M059J (cell line): ENCODE results near the gene ACTG2. TPM values are rescaled to one million over a fixed set of nuclear protein-coding genes. Genes with fewer than 3 reads are reported as not detected.
"Not testable (repeated sequence)": the region's sequence is repeated elsewhere in the genome, so short reads cannot be mapped to it uniquely, and the experiment has no call there.

ENCODE experiments used
- DNase-seq: peaks from one replicate; pipeline ENCODE4 v3.0.0-alpha.2; 2012; ENCODE audit warnings: low read depth
- total RNA-seq: library from RNA; depleted of rRNA; stranded (reverse); fragments of >200 nt; shearing (Covaris generic); gene quantifications from 2 replicates; pipeline ENCODE4 v1.2.3, GENCODE V29; 2014

ACTG2 gene
- total RNA-seq, 1 experiment from 2014 or later, result 0.89 TPM

DNA sequence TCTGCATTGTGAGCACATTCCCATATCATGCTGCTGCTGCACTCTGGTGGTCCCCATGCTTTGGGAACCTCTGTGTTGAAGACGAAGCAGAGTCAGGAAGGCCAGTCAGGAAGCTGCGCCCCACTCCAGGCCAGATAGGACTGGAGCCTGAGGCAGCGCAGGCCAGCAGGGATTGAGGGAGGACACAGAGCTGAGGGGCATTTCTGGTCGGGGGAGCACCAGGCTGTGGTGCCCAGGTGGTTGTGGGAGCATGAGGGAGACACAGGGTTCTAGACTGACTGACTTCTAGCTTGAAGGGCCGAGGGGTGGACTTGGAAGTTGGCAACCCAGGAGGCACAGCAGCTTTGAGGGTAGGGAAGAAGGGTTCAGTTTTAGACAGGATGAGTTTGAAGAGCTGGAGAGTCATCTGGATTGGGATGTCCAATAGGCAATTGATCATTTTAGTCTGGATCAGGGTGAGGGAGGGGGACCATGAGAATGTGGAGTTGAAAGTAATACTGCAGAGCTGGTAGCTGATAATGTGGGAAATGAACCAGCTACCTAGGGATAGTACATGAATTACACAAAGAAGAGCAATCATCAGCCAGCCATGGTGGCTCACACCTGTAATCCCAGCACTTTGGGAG lies 1.4 kb upstream of the ACTG2 start:
- no peak for DNase-seq

DNA sequence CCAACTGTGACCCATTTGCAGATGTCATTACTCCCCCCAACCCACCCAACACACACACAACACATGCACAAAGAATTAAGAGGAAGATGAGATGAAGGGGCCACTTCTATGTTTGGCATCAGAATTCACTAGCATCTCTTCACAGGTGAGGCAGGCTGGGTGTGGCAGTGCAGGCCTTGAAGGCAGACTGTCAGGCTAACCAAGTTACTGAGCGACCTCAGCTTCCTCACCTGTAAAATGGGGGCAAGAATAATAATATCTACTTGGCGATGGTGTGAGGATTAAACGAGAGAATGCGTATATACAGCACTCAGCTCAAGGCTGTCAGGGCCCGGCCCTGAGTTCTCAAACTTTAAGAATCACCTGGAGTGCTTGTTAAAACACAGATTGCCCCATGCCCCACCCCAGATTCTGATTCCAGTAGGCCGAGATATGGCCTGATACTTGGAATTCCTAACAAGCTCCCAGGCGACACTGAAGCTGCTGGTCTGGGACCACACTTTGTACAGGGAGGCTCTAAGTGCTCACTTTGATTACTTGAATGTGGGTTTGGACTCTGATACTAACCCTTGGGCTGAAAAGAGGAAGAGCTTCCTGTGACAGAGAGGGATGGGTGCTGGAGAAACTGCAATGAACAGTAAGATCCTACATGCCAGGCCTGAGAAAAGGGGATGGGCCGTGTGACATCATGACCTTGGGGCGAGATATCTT lies 1.1 kb downstream of the ACTG2 start:
- no peak for DNase-seq

DNA sequence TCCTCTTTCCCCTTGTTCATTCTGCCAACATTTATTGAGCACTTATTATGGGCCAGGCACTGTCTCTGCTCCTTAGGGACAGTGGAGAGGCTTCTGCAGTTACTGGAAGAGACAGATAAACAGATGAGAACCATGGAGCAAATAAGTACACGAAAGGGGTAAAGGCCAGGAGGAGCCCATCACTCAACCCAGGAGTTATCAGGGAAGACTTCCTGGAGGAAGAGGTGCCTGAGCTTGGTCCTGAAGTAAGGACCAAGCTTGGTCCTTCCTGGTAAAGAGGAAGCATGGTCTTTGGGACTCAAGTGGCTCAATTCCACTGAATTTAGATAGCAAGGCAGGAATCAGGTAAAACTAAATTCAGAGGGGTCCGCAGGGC lies 1.7 kb downstream of the ACTG2 start:
- no peak for DNase-seq

DNA sequence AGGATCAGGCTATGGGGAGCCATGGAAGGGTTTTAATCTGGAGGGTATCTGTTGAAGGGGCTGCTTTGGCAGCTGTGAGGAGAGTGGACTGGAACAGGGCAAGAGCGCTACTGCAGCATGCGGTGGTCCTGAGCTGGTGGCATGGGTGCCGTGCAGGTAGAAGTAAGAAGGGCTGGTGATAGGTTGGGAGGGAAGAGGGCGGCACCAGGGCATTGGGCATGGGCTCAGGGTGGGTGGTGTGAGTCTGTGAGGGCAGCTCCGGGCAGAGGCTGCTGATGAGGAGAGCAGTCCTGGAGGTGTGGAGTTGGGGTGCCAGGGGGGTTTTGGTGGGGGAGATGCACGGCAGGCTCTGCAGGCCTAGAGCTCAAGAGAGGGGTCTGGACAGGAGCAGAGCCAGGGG lies 2.1 kb downstream of the ACTG2 start:
- DNase-seq, result no peak

DNA sequence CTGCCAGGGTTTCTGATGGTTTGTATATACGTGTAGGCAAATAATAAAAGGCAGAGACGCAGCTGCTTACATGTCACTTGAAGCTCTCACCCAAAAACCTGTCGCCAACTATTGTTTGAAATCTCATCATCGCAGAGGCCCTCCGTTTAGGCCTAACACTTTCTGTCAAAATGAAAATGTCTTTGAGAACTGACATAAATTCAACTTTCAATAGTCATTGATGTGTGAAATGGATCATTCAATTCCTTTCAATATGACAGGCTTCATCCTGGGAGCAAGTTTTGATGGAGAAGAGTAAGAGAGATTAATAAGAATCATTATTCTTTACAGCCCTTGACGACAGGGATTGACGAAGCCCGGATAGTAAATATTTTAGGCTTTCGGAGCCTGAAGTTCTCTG lies 2.7 kb downstream of the ACTG2 start:
- no peak for DNase-seq

DNA sequence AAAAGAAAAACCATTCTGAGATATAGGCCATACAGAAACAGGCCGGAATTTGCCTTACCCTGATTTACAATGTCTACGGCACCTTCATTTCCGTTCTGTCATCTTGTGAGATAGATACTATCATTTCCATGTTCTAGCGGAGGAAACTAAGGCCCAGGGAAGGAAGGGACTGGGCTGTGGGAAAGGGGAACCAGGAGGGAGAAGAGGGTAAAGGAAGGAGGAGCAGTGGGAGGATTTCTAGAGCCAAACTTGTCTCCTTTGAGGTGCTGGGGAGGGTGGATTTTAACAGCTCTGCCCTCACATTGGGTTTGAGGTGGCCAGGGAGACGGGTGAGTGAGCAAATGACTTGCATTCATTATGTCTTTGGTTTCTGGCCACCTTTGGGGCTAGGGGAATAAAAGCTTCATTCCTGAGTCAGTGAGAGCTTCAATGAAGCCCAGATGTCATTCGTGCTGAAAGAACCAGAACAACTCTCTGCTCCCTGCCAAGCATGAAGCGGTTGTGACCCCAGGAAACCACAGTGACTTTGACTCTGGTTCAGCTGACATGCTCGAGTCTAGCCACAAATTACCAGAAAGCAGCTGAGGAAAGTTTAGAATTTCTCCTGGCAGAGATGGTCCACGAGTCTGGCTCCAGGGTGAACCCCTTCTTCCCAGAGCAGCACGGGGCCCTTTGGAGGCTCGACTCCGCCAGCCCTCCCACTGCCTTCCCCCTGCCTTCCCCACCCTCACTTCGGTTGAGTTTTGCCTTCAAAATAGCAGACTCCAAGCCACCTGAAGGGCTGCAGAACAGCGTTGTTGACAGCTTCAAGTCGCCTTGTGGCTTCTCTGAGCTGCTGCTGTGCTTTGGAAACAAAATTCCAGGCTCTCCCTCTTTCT lies 3.8 kb downstream of the ACTG2 start:
- DNase-seq, result peak; percentile 89

DNA sequence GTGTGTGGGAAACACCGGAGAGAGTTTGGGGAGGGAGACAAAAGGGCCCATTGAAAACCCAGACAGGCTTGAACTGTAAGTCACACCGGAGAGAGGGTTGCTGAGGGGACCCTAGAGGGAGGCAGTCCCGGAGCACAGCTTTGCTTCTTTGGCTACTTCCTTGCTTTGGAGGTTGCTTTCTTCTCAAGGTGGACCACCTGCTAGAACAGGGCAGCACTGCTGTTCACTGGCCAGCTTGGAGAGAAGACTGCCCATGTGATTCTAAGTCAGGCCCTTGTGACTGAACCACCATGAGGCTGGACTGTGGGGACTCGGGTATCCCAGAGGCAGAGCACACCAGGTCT lies 4.4 kb downstream of the ACTG2 start:
- DNase-seq, result no peak

DNA sequence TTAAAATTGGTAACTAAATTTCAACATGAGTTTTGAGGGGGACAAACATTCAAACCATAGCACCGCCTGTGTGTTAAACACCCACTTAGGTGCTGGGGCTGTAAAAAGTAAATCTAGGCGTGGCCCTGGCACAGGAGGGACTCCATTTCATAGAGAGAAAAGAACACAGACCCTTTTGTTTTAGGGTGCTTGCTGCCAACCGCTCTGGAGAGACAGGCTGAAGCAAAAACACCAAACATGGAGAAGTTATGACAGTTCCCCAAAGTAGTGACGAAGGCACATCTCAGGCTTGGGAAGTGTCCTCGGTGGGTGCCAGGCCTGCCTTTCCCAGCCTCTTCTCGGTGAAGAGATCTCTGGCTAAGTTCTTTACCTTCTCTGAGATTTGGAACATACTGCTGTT lies 5.1 kb downstream of the ACTG2 start:
- no peak for DNase-seq

DNA sequence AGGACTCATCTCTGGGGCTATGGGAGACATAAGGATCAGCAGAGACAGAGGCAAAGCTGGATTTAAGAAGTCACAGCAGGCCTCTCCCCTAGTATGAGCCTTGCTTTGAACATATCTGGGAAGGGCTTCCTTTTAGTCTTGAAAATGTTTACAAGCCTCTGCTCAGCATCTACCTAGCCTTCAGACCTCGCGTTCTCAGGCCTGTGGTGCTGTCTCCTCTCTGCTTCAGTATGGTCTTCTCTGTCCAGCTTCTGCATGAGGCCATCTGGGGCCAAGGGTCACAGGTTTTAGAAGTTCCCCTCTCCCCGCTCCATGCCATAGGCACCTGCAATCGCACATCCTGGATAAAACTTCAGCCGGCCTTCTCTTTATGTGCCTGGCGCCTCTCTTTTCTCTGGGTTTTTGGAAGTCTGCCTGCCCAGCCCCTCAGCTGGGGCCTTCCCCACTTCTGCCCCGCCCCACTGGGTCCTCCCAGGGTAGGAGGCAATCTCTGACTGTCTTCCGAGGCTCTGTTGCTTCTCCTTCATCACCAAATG lies 7.1 kb downstream of the ACTG2 start:
- DNase-seq, result no peak

DNA sequence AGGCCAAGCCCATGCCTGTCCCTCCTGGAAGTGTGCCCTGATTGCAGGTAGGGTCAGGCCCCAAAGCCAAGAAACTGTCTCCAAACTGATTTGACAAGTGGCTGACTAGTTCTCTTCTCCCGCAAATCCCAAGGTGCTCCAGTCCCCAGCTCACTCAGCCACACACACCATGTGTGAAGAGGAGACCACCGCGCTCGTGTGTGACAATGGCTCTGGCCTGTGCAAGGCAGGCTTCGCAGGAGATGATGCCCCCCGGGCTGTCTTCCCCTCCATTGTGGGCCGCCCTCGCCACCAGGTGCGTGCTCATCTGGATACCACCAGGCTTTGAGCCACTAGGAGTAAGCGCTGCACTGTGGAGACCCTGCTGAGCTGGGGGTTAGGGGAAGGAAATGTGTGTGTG lies 8.3 kb downstream of the ACTG2 start:
- no peak for DNase-seq

DNA sequence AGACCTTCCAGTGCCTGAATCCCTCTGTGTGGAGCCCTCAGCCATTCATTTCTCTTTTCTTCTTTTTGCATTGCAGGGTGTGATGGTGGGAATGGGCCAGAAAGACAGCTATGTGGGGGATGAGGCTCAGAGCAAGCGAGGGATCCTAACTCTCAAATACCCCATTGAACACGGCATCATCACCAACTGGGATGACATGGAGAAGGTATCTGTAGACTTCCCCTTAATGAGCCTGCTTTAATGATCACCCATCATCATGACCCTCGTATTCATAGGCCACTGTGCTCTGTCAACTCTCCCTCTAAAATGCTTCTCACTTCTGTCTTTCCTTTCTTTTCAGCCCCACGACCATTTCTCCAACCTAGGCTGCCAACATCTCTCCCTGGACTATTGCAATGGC lies 9.5 kb downstream of the ACTG2 start:
- no peak for DNase-seq

DNA sequence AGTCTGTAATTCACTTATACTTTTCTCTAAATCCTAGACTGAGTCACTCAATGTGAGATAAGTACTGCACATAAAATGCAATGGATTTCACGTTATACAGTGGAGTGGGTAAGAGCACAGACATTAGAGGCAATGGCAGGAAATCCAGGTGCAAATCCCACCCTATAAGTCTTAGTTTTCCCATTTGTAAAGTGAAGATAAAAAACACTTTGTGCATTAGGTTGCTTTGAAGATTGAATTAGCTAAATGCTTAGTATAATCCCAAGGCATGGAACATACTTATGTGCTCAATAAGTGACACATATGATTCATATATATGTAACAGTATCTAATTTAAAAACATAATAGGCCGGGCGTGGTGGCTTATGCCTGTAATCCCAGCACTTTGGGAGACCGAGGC lies 10.5 kb downstream of the ACTG2 start:
- no peak for DNase-seq

DNA sequence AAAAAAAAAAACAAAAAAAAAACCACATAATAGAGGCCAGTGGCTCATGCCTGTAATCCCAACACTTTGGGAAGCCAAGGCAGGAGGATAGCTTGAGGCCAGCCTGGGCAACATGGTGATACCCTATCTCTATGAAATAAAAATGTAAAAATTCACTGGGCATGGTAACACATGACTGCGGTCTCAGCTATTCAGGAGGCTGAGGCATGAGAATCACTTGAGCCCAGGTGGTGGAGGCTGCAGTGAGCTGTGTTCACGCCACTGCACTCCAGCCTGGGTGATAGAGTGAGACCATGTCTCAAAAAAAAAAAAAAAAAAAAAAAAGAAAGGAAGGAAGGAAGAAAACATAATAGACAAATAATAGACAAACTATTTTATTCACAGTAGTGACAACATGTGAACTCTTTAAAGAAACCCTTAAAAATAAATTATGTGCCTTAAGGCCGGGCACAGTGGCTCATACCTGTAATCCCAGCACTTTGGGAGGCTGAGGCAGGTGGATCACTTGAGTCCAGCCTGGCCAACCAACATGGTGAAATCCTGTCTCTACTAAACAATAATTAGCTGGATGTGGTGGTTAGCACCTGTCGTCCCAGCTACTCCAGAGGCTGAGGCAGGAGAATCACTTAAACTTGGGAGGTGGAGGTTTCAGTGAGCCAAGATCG lies 11.3 kb downstream of the ACTG2 start:
- DNase-seq, result not testable (repeated sequence)

DNA sequence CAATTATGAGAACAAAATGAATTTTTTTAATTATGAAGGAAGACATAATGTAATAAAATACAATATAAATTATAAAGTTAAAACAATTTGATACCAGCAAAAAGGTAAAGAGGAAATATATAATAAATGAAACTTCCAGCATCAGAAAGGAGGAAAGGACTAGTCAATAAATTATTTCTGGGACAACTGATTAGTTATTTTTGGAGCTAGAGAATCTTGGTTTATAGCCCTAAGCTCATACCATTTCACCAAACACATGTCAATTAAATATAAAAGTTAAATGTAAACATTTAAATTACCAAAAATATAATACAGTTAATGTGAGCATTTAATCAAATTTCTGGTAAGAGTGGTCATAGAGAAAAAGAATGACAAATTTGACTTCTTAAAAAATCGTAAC lies 12.1 kb downstream of the ACTG2 start:
- no peak for DNase-seq

DNA sequence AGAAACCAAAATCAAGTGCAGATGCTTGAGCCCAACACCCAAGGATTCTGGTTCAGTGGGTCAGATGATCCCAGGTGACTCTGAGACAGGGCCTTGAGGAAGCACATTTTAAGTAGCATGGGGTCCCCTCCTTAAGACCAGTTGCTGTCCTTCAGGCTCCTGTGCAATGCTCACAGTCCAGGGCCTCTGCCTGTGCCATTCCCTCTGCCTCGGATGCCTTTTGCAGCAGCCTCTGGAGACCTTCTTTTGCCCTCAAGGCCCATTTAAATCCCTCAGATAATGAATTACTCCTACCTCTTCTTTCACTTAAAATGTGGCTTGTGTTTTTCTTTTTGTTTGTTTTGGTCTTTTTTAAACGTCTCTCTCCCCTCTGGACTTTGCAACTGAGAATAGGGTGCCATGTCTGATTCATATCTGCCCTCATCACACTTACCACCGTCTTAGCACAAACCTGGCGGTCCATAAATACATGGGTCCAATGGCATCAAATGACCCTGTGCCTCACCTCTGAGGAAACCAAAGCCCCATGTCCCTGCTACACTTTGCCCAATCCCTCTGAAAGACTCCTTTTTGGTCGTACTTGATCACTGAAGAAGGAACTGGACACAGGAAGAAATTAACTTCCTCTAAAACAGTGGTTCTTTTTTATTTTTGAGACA lies 14.2 kb downstream of the ACTG2 start:
- DNase-seq, result no peak

DNA sequence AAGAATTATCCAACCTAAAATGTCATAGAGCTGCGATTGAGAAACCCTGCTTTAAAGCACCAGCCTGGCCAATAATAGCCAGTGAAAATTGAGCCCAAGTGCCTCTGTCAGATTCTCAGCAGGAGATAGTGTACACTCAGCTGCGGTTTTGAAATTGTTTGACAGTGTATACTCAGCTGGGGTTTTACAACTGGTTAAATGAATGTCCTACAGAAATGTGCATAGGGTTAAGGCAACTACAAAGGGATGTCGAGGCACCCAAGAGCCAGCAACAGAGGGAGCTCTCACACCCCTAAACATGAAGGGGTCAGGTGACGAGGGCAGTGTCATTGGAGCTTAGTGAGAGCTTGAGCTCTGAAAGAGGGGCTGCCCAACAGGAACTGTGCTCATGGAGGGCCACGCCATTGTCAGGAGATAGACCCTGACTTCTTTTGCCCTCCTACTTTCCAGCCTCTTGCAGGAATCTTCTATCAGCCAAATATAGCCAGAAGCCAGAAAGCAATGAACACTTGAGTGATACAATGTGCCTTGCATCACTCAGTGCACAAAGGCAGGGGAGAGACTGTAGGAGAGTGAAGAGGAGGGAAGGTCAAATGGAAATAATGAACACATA lies 15.1 kb downstream of the ACTG2 start:
- peak; percentile 24 for DNase-seq

DNA sequence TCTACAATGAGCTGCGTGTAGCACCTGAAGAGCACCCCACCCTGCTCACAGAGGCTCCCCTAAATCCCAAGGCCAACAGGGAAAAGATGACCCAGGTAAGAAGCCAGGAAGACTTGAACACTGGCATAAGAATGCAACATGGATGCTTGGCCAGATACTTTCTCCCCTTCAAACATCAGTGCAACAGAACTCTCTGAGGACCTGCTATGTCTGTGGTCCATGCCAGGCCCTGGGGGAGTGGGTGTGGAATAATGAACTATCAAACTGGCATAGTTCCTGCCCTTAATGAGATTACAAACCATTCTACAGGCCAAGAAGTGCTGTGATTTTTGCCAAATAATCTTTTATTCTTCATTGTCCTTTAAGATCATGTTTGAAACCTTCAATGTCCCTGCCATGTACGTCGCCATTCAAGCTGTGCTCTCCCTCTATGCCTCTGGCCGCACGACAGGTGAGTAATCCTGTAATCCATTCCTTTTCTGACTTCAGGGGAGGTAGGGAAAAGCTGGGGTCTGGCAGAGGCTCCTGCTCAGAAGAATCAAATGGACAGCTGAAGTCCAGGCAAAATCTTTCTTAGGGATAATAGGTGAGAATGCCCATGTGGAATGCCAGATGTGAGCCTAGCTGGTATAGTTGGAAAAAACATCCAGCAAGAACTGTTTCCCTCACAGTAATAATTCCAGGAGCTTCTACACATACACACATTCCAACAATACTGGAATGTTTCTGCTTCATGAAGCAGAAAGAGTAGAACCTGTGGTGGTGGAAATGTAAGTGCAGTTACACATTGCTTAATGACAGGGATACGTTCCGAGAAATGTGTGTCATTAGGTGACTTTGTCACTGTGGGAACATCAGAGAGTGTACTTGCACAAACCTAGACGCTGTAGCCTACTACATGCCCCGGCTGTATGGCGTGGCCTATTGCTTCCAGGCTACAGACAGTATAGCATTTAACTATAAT lies 16.2 kb downstream of the ACTG2 start:
- peak; percentile 21 for DNase-seq

DNA sequence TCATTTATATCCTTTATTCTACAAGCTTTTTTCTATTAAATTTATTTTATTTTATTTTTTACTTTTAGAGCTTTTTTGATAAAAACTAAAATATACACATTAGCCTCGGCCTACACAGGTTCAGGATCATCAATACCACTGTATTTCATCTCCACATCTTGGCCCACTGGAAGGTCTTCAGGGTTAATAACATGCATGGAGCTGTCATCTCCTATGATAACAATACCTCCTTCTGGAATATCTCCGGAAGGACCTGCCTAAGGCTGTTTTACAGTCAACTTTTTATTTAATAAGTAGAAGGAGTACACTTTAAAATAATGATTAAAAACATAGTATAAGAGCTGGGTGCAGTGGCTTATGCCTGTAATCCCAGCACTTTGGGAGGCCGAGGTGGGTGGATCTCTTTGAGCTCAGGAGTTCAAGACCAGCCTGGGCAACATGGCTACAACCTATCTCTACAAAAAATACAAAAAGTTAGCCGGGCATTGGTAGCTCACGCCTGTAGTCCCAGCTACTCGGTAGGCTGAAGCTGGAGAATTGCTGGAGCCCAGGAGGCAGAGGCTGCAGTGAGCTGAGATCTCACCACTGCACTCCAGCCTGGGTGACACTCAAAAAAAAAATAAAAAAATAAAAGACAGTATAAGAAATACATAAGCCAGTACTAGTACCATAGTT lies 18.2 kb downstream of the ACTG2 start:
- no peak for DNase-seq

DNA sequence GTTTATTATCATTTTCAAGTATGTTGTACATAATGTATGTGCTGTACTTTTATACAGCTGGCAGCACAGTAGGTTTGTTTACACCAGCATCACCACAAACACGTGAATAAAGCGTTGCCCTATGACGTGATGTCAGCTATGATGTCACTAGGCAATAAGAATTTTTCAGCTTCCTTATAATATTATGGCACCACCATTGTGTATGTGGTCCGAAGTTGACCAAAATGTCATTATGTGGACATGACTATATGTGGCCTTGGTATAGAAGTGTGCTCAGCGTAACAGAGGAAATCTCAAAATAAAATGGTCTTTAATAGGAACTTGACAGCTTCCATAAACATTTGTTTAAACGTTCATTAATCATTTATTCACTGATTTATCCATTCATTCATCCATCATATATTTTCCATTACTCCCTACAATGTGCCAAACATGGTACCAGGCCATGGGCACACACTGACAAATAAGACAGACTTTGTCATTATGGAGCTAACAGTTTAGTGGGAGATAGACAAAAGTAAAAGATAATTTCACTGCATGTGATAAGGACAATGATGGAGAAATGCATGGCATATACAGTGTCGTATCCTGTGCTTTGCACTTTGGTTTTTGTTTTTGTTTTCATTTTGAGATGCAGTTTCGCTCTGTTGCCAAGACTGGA lies 18.9 kb downstream of the ACTG2 start:
- no peak for DNase-seq
